8988T (cell line): Measurements from ENCODE around the gene TYMP.
"Not testable (repeated sequence)": the region's sequence is repeated elsewhere in the genome, so short reads cannot be mapped to it uniquely, and the experiment has no call there.

Source experiments
- DNase-seq: peaks from one replicate; pipeline ENCODE4 v3.0.0; 2011

TYMP gene

DNA sequence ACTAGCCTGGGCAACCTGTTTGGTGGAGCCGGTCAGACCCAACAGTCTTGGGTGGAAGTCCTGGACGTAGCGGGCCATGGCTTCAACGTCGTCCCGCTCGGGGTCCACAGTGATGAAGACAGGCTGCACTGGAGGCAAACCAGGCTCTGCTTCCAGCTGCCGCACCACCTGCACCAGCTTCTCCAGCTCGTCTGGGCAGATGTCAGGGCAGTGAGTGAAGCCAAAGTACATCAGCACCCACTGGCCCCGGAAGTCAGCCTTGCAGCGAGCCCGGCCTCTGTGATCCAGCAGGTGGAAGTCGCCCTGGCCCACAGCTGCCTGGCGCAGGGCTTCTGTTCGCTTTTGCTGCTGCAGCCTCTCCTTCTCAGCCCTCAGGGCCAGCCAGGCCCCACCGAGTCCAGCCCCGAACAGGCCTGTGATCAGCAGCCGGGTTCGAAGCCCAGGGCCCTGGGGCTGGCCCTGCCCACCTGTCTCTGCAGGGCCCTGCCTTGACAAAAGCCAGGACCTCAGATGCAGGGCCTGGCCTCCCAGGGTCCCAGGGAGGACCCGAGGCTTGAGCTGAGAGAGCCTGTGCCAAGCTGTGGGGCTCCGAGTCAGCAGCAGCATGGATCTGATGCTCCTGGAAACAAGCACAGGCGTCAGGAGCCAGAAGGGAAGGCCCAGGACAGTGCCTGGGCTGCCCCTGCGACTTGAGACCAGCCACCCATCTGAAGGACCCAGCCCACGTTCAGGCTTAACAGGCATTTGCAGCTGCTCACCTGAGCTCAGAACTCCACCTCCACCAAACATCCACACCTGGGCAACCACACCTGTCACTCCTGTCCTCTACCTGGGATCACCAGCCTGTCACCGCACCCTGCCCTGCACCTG lies 5.8 kb downstream of the TYMP start:
- DNase-seq = no peak

DNA sequence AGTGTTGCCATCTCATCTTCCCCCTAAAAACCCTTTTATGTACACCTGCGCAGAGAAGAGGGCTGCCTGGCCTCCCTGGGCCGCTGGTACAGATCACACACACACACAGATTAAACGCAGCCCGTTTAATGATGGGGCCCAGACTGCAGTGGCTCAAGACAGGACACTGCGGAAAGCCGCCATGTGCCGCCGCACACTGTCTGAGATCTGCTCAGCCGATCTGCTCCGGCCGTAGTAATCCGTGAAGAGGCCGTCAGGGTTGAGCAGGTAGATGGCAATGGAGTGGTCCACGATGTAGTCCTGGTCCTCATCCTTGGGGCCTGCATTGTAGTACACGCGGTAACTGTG lies 6.4 kb downstream of the TYMP start:
- DNase-seq = no peak

DNA sequence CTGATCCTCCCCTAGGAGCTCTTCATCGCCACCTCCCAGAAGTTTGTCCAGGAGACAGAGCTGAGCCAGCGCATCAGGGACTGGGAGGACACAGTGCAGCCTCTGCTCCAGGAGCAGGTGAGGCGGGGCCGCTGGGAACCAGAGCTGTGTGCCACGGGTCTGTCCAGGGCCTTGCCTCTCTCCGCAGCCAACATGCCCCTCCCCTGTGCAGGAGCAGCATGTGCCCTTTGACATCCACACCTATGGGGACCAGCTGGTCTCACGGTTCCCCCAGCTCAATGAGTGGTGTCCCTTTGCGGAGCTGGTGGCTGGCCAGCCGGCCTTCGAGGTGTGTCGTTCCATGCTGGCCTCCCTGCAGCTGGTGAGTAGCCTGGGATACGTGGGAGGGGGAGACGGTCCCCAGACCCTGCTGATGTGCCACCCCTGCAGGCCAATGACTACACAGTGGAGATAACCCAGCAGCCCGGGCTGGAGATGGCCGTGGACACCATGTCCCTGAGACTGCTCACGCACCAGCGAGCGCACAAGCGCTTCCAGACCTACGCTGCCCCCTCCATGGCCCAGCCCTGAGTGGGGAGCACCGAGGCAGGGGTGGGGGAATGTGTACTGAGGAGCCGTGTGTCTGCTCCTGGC lies 6.9 kb downstream of the TYMP start:
- no peak for DNase-seq

GRCh38 chr22:50522208-50522805 lies 7.5 kb downstream of the TYMP start:
- DNase-seq = no peak

DNA sequence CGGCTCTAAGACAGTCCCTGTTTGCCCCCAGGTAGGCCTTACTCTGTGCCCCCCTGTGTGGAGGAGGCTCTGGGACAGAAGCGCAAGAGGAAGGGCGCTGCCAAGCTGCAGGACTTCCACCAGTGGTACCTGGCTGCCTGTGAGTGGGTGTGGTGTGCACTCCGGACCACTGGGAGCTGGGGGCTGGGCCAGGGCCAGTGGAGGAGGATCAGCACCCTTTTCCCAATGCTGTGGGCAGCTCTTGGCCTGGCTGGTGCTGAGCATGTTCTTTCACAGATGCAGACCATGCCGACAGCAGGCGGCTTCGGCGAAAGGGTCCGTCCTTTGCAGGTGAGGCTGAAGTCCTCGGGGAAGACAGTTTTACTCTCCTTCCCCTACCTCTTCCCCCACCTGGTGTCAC lies 8.1 kb downstream of the TYMP start:
- DNase-seq = no peak

DNA sequence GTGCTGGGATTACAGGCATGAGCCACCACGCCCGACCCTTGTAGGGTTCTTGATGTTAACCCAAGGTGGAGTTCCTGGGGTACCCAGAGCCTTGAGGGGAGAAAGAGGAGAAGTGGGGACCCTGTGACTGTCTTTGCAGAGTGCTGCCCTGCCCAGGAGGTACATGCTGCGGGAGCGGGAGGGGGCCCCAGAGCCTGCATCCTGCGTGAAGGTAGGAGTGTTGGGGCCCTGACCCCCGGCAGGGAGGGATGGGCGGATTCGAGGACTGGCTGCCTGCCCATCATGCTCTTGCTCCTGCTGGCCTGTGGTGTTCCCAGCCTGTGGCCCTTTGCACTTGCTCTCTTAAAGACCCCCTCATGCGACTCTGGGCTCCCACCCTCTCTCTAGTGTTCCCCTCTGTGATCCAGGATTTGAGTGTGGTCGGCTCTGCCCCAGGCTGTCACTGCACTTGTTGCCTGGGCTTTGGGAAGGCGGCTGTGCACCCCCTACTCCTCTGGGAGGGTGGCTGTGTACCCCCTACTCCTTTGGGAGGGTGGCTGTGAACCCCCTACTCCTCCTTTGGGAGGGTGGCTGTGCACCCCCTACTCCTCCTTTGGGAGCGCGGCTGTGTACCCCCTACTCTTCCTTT lies 8.9 kb downstream of the TYMP start:
- DNase-seq = no peak

- DNase-seq = not testable (repeated sequence)
Measured at GRCh38 chr22:50520184-50520583, 9.6 kb downstream of the TYMP start.

- DNase-seq = no peak
Measured at GRCh38 chr22:50519151-50519550, 10.7 kb downstream of the TYMP start.

DNA sequence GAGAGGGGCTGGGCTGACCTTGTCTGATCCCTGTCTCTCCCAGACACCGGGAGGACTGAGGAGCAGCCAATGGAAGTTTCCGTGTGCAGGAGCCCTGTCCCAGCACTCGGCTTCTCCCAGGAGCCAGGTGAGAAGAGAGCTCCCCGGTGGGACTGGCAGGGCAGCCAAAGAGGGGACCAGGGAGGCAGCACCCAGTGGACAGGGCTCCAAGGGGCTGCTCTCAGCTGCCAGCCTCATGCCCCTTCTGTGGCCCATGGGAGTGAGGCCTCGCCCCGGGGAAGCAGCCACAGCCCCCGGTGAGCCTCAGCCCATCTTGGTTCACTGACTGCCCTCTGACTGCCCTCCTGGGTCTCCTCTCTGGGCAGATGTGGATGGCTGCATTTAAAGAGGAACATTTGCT lies 11.2 kb downstream of the TYMP start:
- DNase-seq = no peak

GRCh38 chr22:50517495-50518260 lies 12.1 kb downstream of the TYMP start:
- no peak for DNase-seq

DNA sequence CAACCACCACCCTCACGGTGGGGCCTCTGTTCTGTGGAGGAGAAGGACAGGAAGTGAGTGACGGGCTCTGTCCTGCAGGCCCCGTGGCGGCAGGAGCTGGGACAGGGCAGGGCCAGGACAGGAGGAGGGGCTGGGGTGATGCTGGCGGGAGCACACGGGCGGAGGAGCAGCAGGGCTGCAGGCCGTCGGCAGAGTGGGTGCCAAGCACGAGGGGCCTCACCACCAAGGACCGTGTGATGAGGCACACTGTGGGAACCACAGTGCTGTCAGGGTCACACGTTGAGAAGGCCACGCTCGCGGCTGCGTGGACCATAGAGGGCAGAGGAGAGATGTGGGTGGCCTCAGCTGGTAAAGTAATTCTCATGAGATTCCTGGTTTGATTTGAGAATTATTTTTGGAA lies 12.9 kb downstream of the TYMP start:
- no peak for DNase-seq

GRCh38 chr22:50516068-50516467 lies 13.7 kb downstream of the TYMP start:
- DNase-seq = no peak

- DNase-seq = no peak
Measured at GRCh38 chr22:50513175-50513574, 16.6 kb downstream of the TYMP start.

DNA sequence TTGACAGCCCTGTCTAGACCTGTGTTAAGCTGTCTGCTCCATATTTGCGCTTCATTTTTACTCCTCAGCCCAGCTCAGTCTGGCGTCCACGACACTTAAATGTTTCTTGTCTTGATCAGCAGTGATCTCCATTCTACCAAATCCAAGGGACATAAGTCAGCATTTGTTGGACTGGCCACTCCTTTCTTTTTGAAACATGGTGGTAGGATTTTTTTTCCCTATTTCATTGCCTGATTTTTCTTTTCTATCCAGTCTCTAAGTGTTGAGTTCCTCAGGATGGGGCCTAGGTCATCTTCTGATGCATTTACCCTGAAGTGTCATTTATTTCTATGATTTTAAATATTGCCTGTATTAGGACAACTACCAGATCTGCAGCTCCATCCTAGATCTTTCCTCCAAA lies 20.9 kb downstream of the TYMP start:
- DNase-seq = no peak

DNA sequence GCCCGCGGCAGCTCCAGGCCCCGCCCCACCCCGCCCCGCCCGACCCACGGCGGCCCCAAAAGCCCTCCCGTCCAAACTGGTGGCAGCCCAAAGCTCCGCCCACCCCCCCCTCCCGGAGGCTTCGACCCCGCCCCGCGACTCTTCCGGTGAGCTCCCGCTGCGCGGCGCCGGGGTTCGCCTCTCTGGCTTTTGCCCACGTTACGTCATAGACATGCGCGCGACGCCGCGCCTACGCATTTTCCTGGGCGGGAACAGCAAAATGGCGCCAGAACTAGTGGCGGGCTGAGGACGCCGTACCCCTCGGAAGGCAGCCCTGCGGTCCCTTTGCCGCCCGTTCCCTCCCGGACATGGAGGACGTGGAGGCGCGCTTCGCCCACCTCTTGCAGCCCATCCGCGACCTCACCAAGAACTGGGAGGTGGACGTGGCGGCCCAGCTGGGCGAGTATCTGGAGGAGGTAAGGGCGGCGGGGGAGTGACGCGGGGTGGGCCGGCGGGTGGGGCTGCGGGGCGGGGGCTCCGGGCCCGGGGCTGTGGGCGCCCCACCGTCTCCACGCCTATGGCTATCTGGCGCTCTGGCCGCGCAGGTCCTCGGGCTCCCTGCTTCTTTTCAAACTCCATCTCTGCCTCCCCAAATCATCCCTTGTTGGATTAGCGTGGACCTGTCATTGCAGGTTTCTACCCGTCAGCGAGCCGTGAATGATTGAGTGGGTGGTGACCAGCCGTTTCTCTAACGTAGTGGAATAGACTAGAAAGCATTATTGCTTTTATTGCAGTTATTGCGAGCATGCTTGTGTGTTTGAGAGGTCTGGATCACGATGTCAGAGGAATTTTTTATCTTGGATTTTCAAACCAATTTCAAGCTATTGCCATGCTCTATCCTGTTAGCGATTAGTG lies 21.6 kb downstream of the TYMP start, which contains the start of gene NCAPH2:
Gene NCAPH2 (plus strand): TSS at position 234 of the 894 bp plus-strand sequence. CDS start 114 bp downstream, at position 348.
- peak; percentile 96 for DNase-seq

- peak; percentile 93 for DNase-seq
Measured at GRCh38 chr22:50507421-50507990, 22.3 kb downstream of the TYMP start, which contains the start of gene LMF2. TSS of gene LMF2 (minus strand) at chr22:50507702. CDS start at chr22:50507675, 27 bp downstream.

GRCh38 chr22:50506611-50507420 lies 23.0 kb downstream of the TYMP start:
- no peak for DNase-seq

DNA sequence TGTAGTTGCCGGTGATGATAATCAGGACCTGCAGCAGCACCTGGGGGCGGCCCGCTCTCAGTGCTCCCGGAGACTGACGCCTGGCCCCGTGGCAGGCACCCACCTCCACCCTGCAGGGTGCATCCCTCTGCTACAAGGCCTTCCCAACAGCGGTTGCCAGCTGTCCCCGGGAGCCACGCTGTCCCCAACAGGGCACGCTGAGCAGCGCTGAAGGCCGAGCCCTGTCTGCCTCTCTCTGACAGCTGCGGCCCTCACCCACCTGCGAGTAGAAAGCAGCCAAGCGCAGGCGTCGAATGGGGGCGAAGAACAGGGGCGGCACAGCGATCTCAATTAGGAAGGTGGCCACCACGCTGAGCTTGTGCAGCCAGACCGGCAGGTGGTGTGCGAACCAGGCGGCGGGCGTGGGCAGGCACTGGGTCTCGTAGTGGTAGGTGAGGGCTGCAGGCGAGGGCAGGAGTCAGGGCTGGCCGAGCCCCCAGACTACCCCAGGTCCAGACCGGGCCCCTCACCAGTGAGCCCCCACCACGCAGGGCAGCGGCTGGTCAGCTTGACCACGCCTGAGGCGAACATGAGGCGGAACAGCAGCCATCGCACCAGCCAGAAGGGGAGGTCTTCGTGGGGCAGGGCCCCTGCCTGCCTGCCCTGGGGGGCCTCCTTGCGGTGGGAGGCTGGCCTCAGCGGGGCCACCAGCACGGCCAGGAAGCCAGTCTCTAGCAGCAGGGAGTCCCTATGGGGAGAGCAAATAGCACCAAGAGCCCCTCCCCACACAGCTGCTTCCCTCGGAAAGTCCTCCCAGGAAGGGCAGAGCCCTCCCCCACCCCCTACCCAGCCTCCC lies 23.8 kb downstream of the TYMP start:
- no peak for DNase-seq

GRCh38 chr22:50505276-50505775 lies 24.5 kb downstream of the TYMP start:
- no peak for DNase-seq
